ENCODE data around the gene MYOM3.
"Not testable (repeated sequence)": the region's sequence is repeated elsewhere in the genome, so short reads cannot be mapped to it uniquely, and the experiment has no call there.

MYOM3 gene

DNA sequence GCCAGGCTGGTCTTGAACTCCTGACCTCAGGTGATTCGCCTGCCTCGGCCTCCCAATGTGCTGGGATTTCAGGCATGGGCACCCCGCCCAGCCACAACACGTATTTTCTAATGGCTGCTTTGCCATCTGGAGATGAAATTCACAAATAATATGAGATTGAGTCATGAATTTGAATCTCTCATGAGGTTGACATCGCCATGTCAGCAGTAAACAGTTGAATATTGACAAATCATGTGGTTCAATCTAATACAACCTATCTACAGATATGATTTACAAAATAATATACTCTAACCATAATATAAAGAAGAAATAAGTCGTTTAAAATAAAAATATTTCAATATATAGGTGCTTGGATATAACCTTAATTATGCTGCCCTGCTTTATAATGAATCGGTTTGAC lies 42.1 kb downstream of the MYOM3 start:
- no peak for DNase-seq

DNA sequence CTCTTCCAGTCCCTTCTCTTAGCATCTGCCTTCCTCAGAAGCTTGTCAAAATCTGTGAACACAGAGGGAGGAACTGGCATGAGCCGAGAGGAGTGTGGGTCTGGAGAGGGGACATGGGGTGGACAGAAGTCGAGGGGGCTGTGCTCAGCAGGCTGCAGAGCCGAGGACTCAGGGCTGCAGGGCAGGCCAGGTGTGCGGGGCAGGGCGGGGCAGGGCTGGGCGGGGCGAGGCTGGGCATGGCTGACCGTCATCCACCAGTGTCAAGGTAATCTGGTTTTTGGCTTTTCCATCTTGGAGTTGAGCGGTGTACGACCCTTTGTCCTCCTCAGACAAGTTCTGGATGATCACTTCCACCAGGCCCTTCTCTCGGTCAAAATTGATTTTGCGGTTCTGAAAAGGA lies 44.0 kb downstream of the MYOM3 start:
- DNase-seq: no peak

DNA sequence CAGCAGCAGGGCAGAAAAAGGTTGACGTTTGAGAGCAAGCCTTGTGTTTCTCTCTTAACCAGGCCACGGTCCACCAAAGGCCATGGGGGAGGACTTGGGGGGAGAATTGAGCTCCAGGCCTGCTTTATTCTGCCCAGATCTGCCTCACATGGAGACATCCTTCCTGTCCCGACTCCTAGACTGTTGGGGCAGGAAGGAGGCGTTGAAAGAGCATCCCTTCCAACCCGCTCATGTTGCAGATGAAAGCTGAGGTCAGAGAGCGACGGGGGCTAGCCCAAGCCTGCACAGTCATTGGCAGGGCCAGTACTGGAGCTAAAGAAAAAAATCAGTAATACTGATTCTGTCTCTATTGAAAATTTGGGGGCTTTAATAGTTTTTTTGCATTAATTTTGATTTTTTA lies 46.6 kb downstream of the MYOM3 start:
- no peak for DNase-seq

DNA sequence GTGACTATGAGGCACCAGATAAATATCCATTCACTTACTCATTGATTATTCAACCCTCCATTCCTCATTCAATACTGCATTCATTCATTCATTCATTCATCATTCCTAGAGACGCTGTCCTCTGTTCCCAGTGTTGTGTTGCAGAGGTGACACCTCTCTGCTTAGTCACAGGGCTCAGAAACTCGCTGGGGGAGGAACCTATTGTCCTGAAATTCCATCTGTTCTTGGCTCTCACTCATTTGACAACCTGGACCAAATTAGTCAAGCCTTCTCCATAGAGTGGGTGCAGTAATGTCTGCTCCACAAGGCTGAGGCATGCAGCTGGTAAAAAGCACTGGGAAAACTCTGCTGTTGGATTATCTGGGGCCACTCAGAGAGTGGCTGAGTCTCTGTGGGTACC lies 49.7 kb downstream of the MYOM3 start:
- no peak for DNase-seq

DNA sequence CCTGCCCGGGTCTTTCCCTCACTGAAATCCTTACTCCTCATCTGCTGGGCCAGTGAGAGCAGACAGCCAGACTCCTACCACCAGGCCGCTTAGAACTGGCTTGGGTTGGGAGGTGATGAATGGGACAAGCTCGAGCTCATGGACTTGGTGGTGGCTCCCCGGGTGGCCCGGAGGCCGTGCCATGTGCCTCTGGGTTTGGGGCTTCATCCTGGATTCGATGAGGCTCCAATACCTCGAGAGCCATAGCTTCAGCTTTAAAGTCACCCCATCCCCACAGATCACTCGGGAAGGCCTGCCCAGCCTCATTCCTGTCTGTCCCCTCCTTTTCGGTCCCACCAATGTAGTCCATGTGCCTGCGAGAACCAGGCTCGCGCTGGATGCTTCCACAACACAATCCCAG lies 51.5 kb downstream of the MYOM3 start:
- DNase-seq: no peak

DNA sequence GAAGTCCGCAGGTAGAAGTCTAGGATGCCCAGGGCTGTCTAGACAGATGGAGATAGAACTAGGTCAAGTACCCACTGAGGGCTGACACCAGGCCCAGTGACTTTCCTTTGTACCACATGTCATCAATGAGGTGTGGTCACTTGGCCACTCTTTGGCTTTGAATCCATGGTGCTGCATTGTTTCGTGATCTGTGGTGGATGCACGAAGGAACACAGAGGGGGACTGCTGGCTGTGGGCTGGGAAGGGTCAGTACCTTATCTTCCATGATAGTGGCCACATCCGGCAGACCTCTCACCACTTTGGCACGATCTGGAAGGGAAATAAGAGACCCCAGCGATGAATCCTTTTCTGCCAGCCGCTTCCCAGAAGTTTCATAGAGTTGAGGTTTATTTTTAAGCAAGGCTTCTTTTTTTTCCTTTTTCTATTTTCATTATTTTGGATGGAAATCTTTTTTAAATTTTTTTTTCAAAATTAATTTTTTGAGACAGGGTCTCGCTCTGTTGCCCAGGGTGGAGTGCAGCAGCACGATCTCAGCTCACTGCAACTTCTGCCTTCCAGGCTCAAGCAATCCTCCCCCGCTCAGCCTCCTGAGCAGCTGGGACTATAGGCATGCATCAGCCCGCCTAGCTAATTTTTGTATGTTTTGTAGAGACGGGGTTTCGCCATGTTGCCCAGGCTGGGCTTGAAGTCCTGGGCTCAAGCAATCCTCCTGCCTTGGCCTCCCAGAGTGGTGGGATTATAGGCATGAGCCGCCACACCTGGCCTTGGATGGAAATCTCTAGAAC lies 53.1 kb downstream of the MYOM3 start:
- DNase-seq: no peak

DNA sequence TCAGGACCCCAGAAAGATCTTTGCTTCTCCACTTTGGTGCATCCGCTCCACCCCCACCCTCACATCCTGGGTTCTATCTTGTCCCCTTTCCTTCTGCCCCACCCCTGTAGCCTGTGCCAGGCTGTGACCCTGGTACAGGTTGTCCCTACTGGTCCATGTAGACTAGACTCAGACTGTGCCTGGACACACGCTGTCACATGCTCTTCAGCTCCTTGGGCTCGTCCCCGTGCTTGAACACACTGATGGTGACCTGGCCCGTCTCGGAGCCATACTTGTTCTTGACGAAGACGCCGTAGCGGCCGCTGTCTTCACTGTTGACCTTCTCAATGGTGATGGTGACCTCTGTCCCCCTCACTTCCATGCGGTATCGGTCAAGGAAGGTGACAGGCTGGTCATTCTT lies 54.8 kb downstream of the MYOM3 start:
- DNase-seq: no peak

DNA sequence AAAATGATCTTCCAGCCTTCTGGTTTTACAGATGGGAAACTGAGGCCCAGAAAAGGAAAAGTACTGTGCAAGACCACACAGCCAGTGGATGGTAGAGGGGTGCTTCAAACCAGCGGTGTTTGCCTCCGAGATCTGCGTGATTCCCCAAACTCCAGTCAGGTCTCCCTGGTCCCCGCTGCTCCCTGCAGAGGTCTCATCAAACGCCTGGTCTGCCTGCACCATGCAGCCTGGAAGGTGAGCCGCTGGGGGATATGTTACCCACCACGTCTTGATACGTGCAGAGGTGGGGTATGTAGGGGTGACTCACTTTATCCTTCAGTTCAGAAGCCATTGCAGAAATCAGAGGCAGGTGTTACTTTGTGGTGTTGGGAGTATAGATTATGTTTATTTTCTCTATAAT lies 56.3 kb downstream of the MYOM3 start:
- no peak for DNase-seq

DNA sequence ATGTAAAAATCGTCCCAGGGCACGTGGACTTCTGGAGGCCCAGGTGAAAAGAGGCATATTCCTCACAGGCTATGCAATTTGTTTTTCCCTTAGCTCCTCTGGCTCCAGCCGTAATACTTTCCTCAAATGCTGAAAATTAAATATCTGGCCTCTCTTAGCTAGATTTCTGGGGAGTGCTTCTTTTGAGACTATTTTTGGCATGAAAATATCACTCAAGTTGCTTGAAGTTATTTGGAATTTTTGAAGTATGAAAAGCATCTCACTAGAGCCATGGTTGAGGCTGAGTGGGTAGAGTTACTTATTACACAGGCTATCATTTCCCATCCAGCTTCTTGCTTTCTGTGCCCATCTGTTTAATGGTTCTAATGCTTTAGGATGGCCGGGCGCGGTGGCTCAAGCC lies 59.7 kb downstream of the MYOM3 start:
- DNase-seq: no peak

DNA sequence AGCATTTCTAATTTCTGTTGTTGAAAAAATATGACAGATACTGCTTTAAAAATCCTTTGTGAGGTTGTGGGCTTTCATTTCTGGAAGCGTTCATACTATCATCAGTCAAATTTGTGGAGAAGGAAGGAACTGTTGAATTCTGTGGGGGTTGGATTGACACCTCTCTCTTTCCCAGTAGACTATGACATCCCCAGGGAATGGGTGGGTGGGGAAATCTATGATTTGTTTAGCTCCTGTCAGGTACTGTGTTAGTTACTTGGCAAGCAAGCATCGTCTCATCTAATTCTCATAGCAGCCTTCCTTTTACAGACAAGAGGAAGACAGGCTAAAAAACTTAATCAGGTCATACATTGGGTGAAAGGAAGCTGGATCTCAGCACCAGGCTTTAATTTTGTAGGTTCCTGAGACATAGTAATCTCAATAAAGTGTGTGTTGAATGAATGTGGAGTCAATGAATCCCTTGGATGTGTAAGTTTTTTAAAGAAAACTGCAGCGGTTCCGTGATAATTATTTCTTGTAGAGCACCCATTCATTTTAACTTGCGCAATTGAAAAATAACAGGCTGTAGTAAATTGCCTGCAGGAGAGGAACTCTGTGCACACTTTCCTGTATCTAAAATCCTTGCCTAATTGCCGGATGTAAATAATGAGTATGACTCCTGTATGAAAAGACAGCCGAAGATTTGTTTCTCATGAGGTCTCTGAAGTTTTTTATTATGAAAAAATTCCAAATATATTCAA lies 60.6 kb downstream of the MYOM3 start:
- no peak for DNase-seq

DNA sequence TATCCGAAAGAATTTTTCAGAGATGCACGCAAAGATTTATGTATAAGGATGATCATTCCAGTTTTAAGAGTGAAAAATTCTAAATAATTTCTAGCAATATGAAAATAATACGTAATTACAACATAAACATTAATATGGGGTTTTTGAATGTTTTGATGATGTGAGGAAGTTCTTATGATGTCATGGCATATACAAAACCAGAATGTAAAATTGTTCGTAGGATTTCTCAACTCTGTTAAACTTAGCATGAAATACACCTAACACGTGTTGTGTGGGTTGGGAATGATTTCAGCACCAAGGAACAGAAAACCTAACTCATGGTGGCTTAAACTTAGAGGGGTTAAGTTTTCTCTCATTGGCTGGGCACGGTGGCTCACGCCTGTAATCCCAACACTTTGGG lies 62.2 kb downstream of the MYOM3 start:
- no peak for DNase-seq

DNA sequence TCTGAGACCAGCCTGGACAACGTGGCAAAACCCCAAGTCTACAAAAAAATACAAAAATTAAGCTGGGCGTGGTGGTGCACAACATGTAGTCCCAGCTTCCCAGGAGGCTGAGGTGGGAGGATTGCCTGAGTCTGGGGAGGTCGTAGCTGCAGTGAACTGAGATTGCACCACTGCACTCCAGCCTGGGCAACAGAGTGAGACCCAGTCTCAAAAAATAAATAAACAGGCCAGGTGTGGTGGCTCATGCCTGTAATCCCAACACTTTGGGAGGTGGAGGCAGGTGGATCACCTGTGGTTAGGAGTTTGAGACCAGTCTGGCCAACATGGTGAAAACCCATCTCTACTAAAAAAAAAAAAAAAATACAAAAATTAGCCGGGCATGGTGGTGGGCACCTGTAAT lies 63.0 kb downstream of the MYOM3 start:
- not testable (repeated sequence) for DNase-seq

DNA sequence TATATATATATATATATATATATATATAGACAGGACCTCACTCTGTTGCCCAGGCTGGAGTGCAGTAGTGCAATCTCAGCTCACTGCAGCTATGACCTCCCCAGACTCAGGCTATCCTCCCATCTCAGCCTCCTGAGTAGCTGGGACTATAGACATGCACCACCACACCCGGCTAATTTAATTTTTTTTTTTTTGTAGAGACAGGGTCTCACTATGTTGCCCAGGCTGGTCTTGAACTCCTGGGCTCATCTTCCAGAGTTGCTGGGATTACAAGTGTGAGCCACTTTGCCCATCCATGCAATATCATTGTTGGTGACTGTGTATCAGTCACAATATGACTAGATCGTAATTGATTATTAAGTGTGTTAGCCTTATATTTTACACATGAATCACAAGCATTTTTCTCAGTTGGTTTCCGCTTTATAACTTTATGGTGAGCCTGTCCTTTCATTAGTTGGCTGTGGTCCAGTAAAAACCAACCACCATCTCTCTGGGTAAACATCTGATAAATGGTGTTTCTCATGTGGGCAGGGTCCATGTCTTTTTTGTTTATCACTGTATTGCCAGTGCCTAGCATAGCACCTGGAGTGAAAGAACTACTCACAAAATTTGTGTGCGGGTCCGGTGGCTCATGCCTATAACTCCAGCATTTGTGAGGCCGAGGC lies 63.6 kb downstream of the MYOM3 start:
- peak; percentile 11 for DNase-seq

DNA sequence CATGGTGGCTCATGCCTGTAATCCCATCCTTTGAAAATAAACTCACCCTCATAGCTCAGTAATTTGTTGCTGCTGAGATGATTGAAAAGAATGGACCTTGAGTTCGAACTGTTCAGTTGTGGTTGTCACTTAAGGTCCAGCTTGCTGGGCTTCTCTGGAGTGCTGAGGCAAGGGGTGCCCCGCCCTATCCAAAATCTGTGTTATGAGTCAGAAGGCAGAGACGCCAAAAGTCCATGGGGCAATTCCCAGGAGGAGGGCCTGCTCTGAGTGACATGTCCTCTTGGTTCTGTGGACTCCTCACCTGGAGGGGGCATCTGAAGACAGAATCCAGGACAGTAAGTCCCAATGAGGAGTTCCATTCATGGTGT lies 64.8 kb downstream of the MYOM3 start:
- no peak for DNase-seq

DNA sequence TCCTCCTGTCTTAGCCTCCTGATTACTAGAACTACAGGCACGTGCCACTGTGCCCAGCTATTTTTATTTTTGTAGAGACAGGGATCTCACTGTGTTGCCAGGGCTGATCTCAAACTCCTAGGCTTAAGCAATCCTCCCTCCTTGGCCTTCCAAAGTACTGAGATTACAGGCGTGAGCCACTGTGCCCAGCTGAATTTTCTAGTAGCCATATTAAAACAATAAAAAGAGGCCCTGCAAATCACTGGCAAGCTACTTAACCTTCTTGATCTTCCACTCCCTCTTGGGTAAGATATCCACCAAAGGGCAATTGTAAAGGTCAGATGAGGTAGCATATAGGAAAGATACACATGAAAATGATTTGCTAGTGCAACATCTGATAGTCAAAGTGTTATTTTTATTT lies 66.2 kb downstream of the MYOM3 start:
- DNase-seq: no peak

DNA sequence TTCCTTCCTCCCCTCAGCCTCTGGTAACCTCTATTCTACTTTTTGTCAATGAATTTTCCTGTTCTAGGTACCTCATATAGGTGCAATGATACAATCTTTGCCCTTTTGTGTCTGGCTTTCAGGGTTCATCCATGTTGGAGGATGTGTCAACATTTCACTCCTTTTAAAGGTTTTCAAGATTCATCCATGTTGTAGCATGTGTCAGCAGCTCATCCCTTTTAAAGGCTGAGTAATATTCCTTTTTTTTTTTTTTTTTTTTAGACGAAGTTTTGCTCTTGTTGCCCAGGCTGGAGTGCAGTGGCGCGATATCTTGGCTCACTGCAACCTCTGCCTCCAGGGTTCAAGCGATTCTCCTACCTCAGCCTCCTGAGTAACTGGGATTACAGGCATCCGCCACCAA lies 67.3 kb downstream of the MYOM3 start:
- DNase-seq: not testable (repeated sequence)

DNA sequence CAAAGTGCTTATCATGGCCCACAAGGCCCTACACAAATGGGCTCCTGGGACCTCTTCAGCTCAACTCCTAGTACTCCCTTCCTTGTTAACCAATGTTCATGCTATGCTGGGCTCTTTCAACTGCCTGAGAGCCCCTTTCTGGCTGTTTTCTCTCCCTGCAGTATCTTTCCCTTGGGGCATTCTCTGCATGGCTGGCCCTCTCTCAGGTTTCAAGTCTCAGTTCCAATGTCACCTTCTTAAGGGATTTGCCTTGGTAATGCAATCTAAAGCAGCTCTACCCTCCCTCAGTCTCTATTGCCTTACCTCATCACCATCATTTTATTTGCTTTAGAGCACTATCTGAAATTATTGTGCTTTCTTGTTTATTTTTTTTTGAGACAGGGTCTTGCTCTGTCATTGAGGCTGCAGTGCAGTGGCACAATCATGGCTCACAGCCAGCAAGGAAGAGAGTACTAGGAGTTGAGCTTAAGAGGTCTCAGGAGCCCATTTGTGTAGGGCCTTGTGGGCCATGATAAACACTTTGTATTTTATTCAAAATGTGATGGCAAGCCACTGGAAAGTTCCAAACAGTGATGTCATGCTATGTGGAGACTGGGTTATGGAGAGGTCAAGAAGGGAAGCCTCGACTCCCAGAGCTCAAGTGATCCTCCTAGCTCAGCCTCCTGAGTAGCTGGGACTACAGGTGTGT lies 68.4 kb downstream of the MYOM3 start:
- peak; percentile 99 for DNase-seq

DNA sequence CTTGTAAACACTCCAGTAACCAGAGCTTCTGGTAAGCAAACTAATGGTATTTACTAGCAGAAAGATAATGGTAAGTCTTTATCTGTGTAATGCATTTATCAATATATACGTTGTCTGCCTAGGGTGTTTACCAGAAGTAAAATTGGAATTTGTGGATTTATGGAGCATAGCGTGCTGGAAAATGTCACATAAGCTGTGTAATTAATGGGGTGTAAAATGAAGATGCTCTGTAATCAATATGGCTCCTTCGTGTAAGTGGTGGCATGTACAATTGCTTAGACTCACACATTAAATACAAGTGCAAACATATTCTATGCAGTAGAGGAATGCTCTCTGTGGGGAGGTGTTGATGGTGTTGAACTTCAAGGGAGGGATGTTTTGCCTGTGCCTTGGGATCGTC lies 69.6 kb downstream of the MYOM3 start:
- DNase-seq: no peak

DNA sequence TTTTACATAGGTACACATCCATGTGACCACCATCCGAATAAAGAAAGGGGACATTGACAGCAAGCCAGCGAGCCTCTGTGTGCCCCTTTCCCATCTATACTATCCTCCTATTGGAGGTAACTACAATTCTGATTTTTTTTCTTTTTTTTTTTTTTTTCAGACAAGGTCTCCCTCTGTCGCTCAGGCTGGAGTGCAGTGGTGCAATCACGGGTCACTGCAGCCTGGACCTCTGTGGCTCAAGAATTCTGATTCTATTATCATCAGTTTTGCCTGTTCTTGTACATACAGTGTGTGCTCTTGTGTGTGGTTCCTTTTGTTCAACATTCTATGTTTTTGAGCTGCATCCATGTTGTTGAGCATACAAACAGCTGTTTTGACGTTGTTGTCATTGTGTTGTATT lies 75.8 kb downstream of the MYOM3 start:
- no peak for DNase-seq

DNA sequence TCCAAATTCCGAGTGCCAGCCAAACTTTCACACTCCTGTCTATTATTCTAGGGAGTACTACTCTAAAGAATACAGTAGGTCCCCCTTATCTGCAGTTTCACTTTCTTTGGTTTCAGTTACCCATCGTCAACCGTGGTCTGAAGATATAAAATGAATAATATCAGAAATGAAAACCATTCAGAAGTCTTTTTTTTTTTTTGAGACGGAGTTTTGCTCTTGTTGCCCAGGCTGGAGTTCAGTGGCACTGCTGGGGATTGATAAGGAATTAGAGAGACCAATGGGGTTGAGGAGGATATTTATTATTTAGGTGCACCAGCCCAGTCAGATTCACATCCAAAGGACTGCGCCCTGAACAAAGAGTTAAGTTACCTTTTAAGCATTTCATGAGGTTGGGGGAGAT lies 79.0 kb downstream of the MYOM3 start:
- no peak for DNase-seq

DNA sequence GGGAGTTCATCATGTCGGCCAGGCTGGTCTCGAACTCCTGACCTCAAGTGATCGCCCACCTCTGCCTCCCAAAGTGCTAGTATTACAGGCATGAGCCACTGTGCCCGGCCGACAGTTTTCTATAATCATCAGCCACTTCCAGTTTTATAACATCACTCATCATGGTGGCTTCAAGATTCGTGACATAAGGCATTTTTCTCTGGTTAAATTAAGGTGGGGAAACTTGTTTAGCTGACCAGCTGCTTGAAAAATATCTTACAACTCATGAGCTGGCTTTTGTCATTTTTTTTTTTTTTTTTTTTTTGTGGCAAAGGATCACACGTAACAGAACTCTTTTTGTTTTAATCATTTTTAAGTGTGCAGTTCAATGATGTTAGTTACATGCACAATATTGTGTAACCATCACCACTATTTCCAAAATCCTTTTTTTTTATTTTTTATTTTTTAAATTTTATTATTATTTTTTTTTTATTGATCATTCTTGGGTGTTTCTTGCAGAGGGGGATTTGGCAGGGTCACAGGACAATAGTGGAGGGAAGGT lies 80.9 kb downstream of the MYOM3 start:
- DNase-seq: not testable (repeated sequence)

DNA sequence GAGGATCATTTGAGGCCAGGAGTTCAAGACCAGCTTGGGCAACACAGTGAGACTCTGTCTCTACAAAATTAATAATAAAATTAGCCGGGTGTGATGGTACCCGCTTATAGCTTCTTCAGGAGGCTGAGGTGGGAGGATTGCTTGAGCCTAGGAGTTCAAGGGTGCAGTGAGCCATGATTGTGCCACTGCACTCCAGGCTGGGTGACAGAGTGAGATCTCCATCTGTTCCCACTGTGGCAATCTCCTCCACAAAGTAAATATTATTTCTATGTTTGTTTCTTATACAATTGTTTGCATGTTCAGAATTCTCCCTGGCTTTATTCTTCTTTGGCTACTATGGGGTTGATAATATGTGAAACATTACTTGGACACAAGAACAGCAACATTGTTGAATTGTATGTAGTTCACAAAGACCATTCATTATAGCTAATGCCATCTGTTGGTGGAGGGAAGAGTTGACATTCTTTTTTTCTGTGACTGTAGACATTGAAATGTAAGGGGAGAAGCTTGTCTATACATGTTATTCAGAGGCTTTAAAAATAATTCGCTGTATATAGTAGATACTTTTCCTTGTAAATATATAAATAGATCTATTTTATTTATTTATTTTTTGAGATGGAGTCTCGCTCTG lies 84.0 kb downstream of the MYOM3 start:
- DNase-seq: peak; percentile 30

All from DMS79 treated with DMSO at 0.1 percent for 48 hours (cell line).